DMS153 (cell line): Measurements from ENCODE around the gene HRC.
"Not testable (repeated sequence)": the region's sequence is repeated elsewhere in the genome, so short reads cannot be mapped to it uniquely, and the experiment has no call there.

Experiments used
- DNase-seq: peaks from one replicate; lab custom pipeline; 2025; lab: John Stamatoyannopoulos, UW

The HRC gene

GRCh38 chr19:49133621-49134454, 21.4 kb downstream of the HRC start:
- DNase-seq, result peak; percentile 54

GRCh38 chr19:49132974-49133609, 22.1 kb downstream of the HRC start:
- DNase-seq, result peak; percentile 40

- DNase-seq, result no peak
Measured at GRCh38 chr19:49130325-49130724, 24.9 kb downstream of the HRC start.

GRCh38 chr19:49129238-49129583, 26.0 kb downstream of the HRC start:
- no peak for DNase-seq

- no peak for DNase-seq
Measured at GRCh38 chr19:49128545-49129237, 26.5 kb downstream of the HRC start.

DNA sequence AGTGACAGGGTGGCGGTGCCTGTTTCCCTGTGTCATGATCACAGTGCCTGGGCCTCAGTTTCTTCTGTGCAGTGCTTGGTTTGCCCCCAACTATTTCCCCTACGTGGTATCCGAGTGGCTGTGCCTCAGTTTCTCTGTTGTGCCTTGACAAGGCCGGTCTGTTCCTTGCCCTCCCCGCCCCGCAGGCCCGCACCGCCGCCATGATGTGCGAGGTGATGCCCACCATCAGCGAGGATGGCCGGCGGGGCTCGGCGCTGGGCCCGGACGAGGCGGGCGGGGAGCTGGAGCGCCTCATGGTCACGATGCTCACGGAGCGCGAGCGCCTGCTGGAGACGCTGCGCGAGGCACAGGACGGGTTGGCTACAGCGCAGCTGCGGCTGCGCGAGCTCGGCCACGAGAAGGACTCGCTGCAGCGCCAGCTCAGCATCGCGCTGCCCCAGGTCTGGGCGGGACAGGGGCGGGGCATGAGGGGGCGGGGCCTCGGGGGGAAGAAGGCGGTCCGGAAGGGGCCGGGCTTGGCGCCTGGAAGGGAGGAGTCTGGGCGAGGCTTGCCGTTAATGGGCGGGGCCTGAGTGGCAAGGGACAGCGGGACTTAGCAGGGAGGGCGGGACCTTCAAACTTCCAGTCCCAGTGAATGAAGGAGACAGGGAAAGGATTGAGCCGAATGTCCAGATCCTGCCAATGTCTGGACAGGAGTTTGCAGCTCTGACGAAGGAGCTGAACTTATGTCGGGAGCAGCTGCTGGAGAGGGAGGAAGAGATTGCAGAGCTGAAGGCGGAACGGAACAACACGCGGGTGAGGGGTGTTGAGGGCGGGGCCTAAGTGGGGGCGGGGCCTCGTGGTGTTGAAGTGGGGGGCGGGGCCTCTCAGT, 27.3 kb downstream of the HRC start:
- peak; percentile 95 for DNase-seq

DNA sequence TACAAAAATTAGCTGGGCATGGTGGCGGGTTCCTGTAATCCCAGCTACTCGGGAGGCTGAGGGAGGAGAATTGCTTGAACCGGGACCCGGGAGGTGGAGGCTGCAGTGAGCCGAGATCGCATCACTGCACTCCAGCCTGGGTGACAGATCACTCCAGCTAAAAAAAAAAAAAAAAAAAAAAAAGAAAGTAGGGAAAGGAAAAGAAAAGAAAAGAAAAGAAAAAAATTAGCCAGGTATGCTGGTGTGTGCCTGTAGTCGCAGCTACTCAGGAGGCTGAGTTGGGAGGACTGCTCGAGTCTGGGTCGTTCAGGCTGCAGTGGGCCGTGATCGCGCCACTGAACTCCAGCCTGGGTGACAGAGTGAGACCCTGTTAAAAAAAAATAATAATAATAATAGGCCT, 28.0 kb downstream of the HRC start:
- not testable (repeated sequence) for DNase-seq

DNA sequence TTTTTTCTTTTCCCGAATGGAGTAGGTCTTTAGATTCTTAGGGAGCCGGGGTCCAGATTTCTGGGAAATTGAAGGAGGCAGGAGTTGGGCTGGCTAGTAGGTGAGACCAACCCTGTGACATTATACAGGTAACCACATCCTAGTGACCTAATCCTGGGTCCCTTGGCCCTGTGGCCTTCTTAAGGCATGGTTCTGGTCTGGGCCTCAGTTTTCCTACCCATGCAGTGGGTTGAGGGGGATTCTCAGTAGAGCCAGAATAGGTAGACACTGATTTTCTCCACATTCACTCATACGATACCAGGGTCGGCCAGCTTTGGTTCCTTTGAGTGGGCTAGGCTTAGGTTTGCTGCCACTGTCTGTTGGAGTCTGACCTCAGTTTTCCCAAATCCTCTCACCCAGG, 28.6 kb downstream of the HRC start:
- DNase-seq, result no peak

- DNase-seq, result no peak
Measured at GRCh38 chr19:49125025-49125731, 30.0 kb downstream of the HRC start.

DNA sequence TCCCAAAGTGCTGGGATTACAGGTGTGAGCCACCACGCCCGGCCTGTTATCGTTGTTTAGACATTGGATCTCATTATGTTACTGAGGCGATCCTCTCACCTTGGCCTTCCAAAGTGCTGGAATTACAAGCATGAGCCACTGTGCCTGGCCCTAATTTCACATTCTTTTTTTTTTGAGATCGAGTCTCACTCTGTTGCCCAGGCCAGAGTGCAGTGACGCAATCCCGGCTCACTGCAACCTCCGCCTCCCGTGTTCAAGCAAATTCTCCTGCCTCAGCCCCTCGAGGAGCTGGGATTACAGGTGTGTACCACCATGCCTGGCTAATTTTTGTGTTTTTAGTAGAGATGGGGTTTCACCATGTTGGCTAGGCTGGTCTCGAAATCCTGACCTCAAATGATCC, 31.9 kb downstream of the HRC start:
- DNase-seq, result not testable (repeated sequence)

- not testable (repeated sequence) for DNase-seq
Measured at GRCh38 chr19:49121841-49122240, 33.4 kb downstream of the HRC start.

- no peak for DNase-seq
Measured at GRCh38 chr19:49120868-49121267, 34.3 kb downstream of the HRC start.

- DNase-seq, result no peak
Measured at GRCh38 chr19:49120325-49120683, 34.9 kb downstream of the HRC start.

- DNase-seq, result no peak
Measured at GRCh38 chr19:49119411-49120324, 35.5 kb downstream of the HRC start, which contains the start of gene PPFIA3. Gene PPFIA3 (plus strand): TSS chr19:49119544. CDS start chr19:49127874, 8,330 bp downstream.

DNA sequence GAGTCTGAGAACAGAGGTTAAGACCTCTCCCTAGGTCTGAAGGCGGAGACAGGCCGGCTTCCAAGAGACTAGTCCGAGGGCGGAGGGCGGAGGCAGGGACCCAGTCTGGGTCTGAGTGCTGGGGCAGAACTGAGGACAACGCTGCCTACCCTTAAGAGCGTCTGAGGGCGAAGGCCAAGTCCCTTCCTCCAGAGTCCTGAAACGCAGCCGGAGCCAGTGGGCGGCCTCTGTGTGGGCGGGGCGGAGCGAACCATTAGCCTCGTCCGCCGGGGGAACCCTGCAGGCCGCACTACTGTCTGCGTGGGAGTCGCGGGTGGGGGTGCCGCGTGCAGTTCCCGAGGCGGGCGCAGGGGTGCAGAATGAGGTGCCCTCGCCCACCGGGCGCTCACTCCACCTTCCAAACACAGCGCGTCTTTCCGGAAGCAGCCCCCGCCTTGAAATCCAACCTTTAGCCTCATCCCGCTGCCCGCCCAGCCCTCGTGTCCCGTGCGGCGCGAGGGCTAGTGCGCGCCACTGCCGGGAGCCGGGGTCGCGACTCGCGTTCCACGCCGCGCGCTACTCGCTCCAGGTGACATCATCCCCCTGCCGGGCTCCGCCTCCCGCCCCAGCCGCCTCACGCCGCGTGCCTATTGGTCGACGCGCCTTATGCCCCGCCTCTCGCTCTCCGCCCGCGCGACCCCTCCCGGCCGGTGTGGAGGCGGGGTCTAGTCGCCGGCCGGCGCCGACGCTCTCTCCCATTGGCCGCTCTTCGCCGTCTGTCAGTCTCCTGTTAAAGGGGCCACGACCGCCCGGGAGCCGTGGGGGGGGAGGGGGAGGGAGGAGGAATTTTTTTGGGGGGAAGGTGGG, 36.4 kb downstream of the HRC start, which contains the start of gene C19orf73:
C19orf73 (minus strand) TSS at position 579 of the 846 bp plus-strand sequence; CDS start at position 458, 121 bp downstream.
- peak; percentile 86 for DNase-seq

GRCh38 chr19:49117677-49118564, 37.3 kb downstream of the HRC start:
- DNase-seq, result no peak

- DNase-seq, result no peak
Measured at GRCh38 chr19:49116544-49116943, 38.7 kb downstream of the HRC start.
